ENCODE measurements around the gene CNR2. TPM values are rescaled to one million over a fixed set of nuclear protein-coding genes. Genes with fewer than 3 reads are reported as not detected.

The CNR2 gene
- total RNA-seq, 1 donor from 2014 or later = not detected

DNA sequence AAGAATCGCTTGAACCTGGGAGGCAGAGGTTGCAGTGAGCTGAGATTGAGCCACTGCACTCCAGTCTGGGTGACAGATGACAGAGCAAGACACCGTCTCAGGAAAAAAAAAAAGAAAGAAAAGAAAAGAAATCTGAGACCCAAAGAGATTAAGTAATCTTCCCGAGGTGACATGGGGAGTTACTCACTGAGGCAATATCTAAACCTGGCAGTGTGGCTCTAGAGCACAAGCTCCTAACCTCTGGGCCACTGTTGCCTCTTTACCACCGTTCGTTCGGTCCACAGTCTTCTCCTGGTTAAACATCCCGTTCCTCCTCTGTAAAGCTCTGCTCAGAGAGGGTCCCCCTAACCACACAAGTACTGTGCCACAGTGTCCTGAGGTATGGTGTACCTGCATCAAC lies 89.4 kb downstream of the CNR2 start:
- Mint-ChIP-seq H3K27me3 (ENCODE audit: low read depth) (no peaks in the 10 kb centered on the region), H3K27ac (peak overlapping the region; percentile 28), H3K9me3 (no peaks in the 10 kb centered on the region), H3K4me3 (peak overlapping the region; percentile 96), H3K36me3 (no peaks in the 10 kb centered on the region), H3K4me1 (peaks cover 13% of the 10 kb centered on the region)
- TF ChIP-seq, protein P1, sequence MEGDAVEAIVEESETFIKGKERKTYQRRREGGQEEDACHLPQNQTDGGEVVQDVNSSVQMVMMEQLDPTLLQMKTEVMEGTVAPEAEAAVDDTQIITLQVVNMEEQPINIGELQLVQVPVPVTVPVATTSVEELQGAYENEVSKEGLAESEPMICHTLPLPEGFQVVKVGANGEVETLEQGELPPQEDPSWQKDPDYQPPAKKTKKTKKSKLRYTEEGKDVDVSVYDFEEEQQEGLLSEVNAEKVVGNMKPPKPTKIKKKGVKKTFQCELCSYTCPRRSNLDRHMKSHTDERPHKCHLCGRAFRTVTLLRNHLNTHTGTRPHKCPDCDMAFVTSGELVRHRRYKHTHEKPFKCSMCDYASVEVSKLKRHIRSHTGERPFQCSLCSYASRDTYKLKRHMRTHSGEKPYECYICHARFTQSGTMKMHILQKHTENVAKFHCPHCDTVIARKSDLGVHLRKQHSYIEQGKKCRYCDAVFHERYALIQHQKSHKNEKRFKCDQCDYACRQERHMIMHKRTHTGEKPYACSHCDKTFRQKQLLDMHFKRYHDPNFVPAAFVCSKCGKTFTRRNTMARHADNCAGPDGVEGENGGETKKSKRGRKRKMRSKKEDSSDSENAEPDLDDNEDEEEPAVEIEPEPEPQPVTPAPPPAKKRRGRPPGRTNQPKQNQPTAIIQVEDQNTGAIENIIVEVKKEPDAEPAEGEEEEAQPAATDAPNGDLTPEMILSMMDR (IDR thresholded peaks at IDR 0.05; ENCODE audit: unreplicated experiment) = no peak
- no peak for DNase-seq (ENCODE audit: low spot score in 2 of 2, unreplicated experiment in 2 of 2)

Small RNAs within 50 kb of the gene (microRNA-seq; reads per million reads assigned to microRNA genes)
- gene MIR378F = not detected

Other genes with a start within 250 kb of the CNR2 start
- gene RPL11, start 221.6 kb downstream of the CNR2 start, total RNA-seq = 1,158 to 1,228 TPM (median 1,198 TPM) in 3 replicates
- gene ELOA, start 169.9 kb downstream of the CNR2 start, total RNA-seq = 28.4 to 31.5 TPM (median 30.4 TPM) in 3 replicates
- gene PITHD1, start 134.9 kb downstream of the CNR2 start, total RNA-seq = 52.1 to 53.9 TPM (median 52.7 TPM) in 3 replicates
- gene LYPLA2, start 122.2 kb downstream of the CNR2 start, total RNA-seq = 75.5 to 79.1 TPM (median 76.3 TPM) in 3 replicates
- gene GALE, start 112.6 kb downstream of the CNR2 start, total RNA-seq = 22.5 to 26.9 TPM (median 26.9 TPM) in 3 replicates
- 27.4 to 30.7 TPM (median 29.2 TPM) in 3 replicates for gene HMGCL, start 87.9 kb downstream of the CNR2 start, total RNA-seq
- 18.9 to 21.3 TPM (median 19.0 TPM) in 3 replicates for gene FUCA1, start 45.1 kb downstream of the CNR2 start, total RNA-seq
- 134 to 150 TPM (median 149 TPM) in 3 replicates for gene PNRC2, start 46.5 kb upstream of the CNR2 start, total RNA-seq
- 201 to 216 TPM (median 208 TPM) in 3 replicates for gene SRSF10, start 67.0 kb upstream of the CNR2 start, total RNA-seq
- gene MYOM3, start 198.8 kb upstream of the CNR2 start, total RNA-seq = 0.11 to 0.29 TPM (median 0.13 TPM) in 3 replicates
- gene IL22RA1, start 229.8 kb upstream of the CNR2 start, total RNA-seq = 0.09 to 0.11 TPM in 2 of 3 replicates, not detected in the other